ENCODE measurements around the gene CST9. TPM values are rescaled to one million over a fixed set of nuclear protein-coding genes. Genes with fewer than 3 reads are reported as not detected.

The CST9 gene
- total RNA-seq, 1 experiment from 2014 or later, result not detected

DNA sequence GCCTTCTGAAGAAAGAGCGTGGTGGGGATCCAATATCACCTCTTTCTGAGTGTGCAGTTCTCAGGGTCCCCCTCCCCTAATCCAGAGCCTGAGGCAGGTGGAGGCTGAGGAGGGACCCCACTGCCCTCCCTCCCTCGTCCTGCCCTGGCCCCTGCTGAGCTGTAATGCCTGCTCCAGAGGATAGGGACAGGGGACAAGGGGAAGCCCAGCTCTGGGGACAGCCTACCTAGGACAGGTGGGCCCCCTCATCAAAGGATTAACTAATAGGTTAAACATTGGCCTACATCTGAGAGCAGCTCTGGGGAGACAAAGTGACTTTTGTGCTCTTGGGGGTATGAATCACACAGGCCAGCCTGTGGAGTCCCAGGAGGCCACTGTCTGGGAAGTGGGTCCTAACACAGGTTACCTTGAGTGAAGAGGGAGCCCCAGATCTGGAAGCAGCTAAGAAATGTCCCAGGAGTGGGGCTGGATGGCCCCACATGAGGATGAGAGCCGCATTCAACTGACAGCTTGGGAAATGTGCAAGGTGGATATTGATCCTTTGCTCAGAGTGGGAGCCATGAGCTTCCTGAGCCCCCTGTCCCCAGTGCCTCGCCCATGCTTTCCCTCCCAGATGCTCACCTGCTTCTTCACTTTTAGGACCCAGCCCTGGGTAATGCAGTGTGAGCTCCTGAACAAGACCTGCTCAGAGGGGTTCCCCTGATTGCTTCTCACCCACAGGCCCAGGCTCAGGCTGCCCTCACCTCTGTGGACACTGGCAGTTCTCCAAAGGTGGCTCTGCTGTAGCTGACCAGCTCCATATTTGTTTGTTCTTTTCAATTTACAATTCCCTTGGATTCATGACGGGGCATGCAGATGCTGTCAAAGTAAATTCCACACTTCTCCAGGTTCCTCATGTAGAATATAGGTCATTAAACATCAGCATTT lies 19.6 kb downstream of the CST9 start:
- Histone ChIP-seq H3K14ac (ENCODE audit: insufficient read depth, low read length) (no peak overlapping the region), H3K4me1 (ENCODE audit: insufficient read depth, low read length) (no peaks in the 10 kb centered on the region), H3K79me2 (ENCODE audit: insufficient read depth, low read length) (no peaks in the 10 kb centered on the region; the same call in 1 of the 2 replicates), H3K18ac (ENCODE audit: insufficient read length, low read depth, low read length) (no peak overlapping the region), H3K27me3 (ENCODE audit: insufficient read depth, low read length) (no peaks in the 10 kb centered on the region; the same call in 1 of the 2 replicates), H2BK20ac (ENCODE audit: low read depth, low read length, poor library complexity, severe bottlenecking) (no peak overlapping the region), H3K9me3 (ENCODE audit: control insufficient read depth, low read depth, low read length) (no peaks in the 10 kb centered on the region), H3K9ac (ENCODE audit: extremely low read depth, insufficient read length, low read length) (no peak overlapping the region), H4K91ac (ENCODE audit: insufficient read length, low read depth, low read length) (no peak overlapping the region), H3K56ac (ENCODE audit: insufficient read length, low read depth, low read length) (no peak overlapping the region), H4K8ac (replicated peaks; ENCODE audit: insufficient read length, low read depth, low read length) (no peak overlapping the region), H4K20me1 (ENCODE audit: control insufficient read depth, insufficient read depth, insufficient read length) (no peaks in the 10 kb centered on the region), H3K4ac (ENCODE audit: low read depth, low read length) (no peak overlapping the region), H3K79me1 (ENCODE audit: insufficient read depth, low read depth, low read length, poor library complexity, severe bottlenecking) (no peaks in the 10 kb centered on the region), H2BK5ac (ENCODE audit: insufficient read length, low read length) (no peak overlapping the region), H3K4me2 (ENCODE audit: insufficient read depth, insufficient read length, low read length) (no peak overlapping the region), H2BK12ac (ENCODE audit: insufficient read length, low read depth, low read length) (no peak overlapping the region), H2AK5ac (ENCODE audit: insufficient read length, low read length) (no peak overlapping the region), H2BK120ac (ENCODE audit: low read depth, low read length, poor library complexity, severe bottlenecking) (no peak overlapping the region), H3K27ac (ENCODE audit: insufficient read length, low read depth, low read length) (no peak overlapping the region), H2AFZ (ENCODE audit: low read length) (no peak overlapping the region), H3K23me2 (ENCODE audit: insufficient read length, low read depth, low read length, poor library complexity, severe bottlenecking) (no peaks in the 10 kb centered on the region), H2BK15ac (ENCODE audit: low read depth, low read length) (no peak overlapping the region), H3K23ac (ENCODE audit: insufficient read length, low read depth, low read length) (no peak overlapping the region), H4K5ac (ENCODE audit: insufficient read length, low read depth, low read length) (no peak overlapping the region), H3T11ph (ENCODE audit: low read length) (no peak overlapping the region)
- Mint-ChIP-seq H3K27me3 (ENCODE audit: low read depth) (peaks cover 15% of the 10 kb centered on the region; the same call in 1 of the 2 replicates), H3K27ac (no peak overlapping the region), H3K36me3 (ENCODE audit: insufficient read depth in 1 of 3, low read depth in 3 of 3) (peaks cover 0 to 16% (median 1%) of the 10 kb centered on the region in 3 experiments; a peak in 4 of 7 replicates), H3K9me3 (peaks cover 2% of the 10 kb centered on the region in 2 experiments), H3K4me1 (peaks cover 22 to 26% of the 10 kb centered on the region in 2 experiments), H3K4me3 (no peak overlapping the region)
- no CpG with 5 or more reads among the region's 5 CpGs for WGBS (ENCODE audit: extremely low coverage, insufficient read length, low lambda C conversion rate)
- no peak for DNase-seq
- TF ChIP-seq, protein P1, sequence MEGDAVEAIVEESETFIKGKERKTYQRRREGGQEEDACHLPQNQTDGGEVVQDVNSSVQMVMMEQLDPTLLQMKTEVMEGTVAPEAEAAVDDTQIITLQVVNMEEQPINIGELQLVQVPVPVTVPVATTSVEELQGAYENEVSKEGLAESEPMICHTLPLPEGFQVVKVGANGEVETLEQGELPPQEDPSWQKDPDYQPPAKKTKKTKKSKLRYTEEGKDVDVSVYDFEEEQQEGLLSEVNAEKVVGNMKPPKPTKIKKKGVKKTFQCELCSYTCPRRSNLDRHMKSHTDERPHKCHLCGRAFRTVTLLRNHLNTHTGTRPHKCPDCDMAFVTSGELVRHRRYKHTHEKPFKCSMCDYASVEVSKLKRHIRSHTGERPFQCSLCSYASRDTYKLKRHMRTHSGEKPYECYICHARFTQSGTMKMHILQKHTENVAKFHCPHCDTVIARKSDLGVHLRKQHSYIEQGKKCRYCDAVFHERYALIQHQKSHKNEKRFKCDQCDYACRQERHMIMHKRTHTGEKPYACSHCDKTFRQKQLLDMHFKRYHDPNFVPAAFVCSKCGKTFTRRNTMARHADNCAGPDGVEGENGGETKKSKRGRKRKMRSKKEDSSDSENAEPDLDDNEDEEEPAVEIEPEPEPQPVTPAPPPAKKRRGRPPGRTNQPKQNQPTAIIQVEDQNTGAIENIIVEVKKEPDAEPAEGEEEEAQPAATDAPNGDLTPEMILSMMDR (conservative IDR thresholded peaks at IDR 0.05), result no peak
